PC-3 (cell line): Measurements from ENCODE around the gene NHSL1.

ENCODE experiments used
- EZH2phosphoT487 ChIP-seq: fragments of 300-600 bp; sonication (generic); IDR thresholded peaks from 2 replicates; pipeline ENCODE4 v1.6.1; 2018; ENCODE audit warnings: mild to moderate bottlenecking, antibody characterized with exemption, low read length, borderline replicate concordance
- TF ChIP-seq, protein P1 (sequence below): fragments of 300-600 bp; sonication (generic); conservative IDR thresholded peaks from 2 replicates; pipeline ENCODE4 v1.5.1; 2017; ENCODE audit warnings: antibody characterized with exemption, low read depth, mild to moderate bottlenecking, low read length

DNA sequence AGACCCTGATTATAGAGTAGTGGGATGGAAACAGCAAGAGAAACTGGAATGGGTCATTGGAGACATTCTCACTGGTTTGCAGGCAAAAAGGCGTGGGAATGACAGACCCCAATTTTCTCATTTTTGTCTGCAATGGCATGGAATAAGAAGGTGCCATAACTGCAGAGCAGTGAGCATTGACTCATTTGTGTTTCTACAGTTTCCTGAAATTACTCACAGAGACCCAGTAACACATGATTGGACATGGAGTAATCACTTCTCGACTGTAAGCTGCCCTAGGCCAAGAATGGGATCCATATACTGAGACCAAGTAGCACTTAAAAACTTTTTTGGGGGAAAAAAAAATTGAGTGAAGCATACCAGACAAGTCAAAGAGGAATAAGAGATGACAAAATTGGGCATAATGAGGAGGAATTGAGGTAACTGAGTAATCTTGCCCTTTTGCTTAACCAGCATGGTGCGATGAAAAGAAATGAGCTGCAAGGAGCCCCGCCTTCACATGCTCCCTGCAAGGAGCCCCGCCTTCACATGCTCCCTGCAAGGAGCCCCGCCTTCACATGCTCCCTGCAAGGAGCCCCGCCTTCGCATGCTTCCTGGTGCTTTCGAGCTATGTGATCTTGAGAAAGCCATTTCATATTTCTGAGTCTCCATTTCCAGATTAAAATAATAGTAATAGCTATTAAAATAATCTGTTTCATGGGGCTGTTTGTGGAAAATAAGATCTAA, 44.1 kb downstream of the NHSL1 start:
- TF ChIP-seq, protein P1, sequence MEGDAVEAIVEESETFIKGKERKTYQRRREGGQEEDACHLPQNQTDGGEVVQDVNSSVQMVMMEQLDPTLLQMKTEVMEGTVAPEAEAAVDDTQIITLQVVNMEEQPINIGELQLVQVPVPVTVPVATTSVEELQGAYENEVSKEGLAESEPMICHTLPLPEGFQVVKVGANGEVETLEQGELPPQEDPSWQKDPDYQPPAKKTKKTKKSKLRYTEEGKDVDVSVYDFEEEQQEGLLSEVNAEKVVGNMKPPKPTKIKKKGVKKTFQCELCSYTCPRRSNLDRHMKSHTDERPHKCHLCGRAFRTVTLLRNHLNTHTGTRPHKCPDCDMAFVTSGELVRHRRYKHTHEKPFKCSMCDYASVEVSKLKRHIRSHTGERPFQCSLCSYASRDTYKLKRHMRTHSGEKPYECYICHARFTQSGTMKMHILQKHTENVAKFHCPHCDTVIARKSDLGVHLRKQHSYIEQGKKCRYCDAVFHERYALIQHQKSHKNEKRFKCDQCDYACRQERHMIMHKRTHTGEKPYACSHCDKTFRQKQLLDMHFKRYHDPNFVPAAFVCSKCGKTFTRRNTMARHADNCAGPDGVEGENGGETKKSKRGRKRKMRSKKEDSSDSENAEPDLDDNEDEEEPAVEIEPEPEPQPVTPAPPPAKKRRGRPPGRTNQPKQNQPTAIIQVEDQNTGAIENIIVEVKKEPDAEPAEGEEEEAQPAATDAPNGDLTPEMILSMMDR, result no peak
- no peak for TF ChIP-seq EZH2phosphoT487
